ENCODE data around the gene POLK. TPM values are rescaled to one million over a fixed set of nuclear protein-coding genes. Genes with fewer than 3 reads are reported as not detected.
"Not testable (repeated sequence)": the region's sequence is repeated elsewhere in the genome, so short reads cannot be mapped to it uniquely, and the experiment has no call there.

Gene POLK
- total RNA-seq, 1 donor = 54.2 TPM

DNA sequence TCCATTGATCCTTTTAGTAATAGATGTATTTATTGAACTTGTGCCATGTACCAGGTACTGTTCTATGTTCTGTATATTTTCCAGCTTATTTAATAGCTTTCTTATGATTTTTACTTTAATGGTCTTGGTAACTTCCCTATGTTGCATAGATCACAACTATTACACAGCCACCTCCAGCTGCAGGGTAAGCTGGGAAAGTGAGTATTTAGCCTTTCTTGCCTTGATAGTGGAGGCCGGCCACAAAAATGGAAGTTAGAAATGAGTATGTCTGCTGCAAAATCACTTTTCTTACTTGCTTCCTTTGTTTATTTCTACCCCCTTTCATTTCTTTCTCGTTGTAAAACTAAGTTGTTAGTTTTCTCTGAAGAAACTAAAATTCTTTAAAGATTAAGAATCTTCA is 56.5 kb downstream of the POLK start:
- DNase-seq (ENCODE audit: low read depth) = no peak
- TF ChIP-seq, protein P1, sequence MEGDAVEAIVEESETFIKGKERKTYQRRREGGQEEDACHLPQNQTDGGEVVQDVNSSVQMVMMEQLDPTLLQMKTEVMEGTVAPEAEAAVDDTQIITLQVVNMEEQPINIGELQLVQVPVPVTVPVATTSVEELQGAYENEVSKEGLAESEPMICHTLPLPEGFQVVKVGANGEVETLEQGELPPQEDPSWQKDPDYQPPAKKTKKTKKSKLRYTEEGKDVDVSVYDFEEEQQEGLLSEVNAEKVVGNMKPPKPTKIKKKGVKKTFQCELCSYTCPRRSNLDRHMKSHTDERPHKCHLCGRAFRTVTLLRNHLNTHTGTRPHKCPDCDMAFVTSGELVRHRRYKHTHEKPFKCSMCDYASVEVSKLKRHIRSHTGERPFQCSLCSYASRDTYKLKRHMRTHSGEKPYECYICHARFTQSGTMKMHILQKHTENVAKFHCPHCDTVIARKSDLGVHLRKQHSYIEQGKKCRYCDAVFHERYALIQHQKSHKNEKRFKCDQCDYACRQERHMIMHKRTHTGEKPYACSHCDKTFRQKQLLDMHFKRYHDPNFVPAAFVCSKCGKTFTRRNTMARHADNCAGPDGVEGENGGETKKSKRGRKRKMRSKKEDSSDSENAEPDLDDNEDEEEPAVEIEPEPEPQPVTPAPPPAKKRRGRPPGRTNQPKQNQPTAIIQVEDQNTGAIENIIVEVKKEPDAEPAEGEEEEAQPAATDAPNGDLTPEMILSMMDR (IDR thresholded peaks at IDR 0.05; ENCODE audit: insufficient read depth, low read length) = no peak

DNA sequence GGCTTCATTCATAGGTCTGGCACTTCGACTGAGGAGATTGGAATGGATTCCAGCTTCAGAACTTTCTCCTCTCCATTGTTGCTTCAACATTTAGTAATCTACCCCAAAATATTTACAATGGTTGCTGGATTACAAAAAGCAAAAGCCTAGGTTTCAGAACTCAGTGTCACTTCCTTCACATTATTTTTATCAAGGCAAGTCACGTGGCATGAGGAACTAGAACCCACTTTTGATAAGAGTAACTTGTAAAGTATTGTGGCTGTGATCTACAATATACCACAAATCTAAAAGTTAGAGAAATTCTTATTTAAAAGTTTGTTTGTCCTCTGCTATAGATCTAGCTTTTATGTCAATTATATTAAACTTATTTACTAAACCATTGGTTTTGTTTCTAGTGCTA is 59.9 kb downstream of the POLK start:
- H3K4me3 ChIP-seq (ENCODE audit: low read depth, low read length) = no peak overlapping the region
- TF ChIP-seq, protein P1 (IDR thresholded peaks at IDR 0.05; ENCODE audit: insufficient read depth, low read length) = no peak

More for the DNA sequence above, 56.5 kb downstream of the POLK start:
- H3K4me3 ChIP-seq (ENCODE audit: low read depth, low read length) = no peak overlapping the region

DNA sequence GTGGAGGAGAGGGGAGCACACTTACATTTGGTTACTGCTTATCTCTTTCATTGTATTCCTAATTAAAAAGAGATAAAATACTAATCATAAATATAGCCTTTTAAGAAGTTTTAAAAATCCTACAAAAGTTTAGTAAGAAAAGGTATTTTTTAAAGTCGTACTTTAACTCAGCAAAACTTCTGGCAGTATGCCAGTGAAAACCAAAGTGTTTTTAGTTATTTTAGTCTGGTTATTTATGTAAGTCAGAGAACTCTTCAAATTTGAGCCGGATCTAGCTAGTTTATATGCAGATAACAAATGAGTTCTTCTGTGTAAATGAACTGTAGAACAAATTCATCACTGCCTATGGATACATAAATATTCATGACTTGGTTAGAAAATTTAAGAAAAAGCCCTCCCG is 63.1 kb downstream of the POLK start:
- TF ChIP-seq, protein P1 (IDR thresholded peaks at IDR 0.05; ENCODE audit: insufficient read depth, low read length) = no peak
- DNase-seq (ENCODE audit: low read depth) = peak; percentile 63
- H3K4me3 ChIP-seq (ENCODE audit: low read depth, low read length) = no peak overlapping the region

More for the DNA sequence above, 59.9 kb downstream of the POLK start:
- peak; percentile 10 for DNase-seq (ENCODE audit: low read depth)

DNA sequence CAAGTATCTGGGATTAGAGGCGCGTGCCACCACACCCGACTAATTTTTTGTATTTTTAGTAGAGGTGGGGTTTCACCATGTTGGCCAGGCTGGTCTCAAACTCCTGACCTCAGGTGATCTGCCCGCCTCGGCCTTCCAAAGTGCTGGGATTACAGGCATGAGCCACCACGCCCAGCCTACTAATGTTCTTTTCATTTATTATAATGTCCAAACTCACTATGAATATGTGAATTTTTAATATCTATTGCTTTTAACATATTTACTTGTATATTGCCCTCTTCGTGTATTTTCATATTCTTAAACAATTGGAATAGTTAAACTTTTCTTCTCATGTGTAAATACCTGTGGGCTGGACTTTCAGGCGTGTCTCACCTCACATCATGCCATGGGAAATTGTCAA is 66.6 kb downstream of the POLK start:
- not testable (repeated sequence) for DNase-seq (ENCODE audit: low read depth); H3K4me3 ChIP-seq (ENCODE audit: low read depth, low read length)

DNA sequence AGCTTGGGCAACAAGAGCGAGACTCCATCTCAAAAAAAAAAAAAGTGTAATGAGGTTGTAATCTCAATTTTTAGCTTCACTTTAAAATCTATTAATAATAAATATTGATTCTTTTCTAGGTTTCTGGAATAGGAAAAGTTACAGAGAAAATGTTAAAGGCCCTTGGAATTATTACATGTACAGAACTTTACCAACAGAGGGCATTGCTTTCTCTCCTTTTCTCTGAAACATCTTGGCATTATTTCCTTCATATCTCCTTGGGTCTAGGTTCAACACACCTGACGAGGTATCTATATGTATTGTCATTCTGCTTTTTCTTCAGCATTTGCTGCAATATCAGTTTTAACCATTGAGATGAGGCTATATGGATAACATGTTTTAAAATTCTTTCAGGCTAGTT is 73.0 kb downstream of the POLK start:
- TF ChIP-seq, protein P1 (IDR thresholded peaks at IDR 0.05; ENCODE audit: insufficient read depth, low read length) = no peak
- DNase-seq (ENCODE audit: low read depth) = no peak
- H3K4me3 ChIP-seq (ENCODE audit: low read depth, low read length) = no peak overlapping the region

DNA sequence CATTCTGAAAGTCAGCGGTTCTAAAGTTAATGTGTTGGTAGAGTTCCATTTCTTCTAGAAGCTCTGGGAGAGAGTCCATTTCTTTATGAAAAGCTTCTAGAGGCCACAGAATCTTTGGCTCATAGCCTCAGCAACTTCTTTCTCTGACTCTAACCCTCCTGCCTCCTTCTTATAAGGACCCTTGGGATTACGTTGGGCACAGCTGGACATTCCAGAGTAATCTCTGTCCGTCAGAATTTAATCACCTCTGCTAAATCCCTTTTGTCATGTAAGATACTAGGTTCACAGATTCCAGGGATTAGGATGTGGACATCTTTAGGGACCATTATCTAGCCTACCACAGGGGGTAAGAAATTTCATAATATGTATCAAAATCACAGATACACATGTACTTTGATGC is 77.0 kb downstream of the POLK start:
- TF ChIP-seq, protein P1 (IDR thresholded peaks at IDR 0.05; ENCODE audit: insufficient read depth, low read length) = no peak

DNA sequence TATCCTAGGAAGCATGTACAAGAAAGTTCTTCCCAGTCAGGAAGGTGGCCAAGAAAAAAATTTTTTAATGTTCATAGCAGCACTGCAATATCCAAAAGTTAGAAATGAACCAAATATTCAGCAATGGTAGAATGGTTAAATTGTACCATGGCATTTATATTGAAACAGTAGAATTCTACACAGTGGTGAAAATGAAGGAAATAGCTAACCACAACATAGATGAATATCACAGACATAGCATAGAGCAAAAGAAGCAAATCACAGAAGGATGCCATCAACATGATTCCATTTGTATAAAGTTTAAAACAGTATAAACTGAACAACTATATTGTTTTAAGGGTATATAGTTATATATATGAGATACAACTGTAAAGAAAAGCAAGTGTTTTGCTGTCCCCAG is 88.8 kb downstream of the POLK start:
- H3K4me3 ChIP-seq (ENCODE audit: low read depth, low read length) = no peak overlapping the region
- TF ChIP-seq, protein P1 (IDR thresholded peaks at IDR 0.05; ENCODE audit: insufficient read depth, low read length) = no peak
- no peak for DNase-seq (ENCODE audit: low read depth)

More for the DNA sequence above, 77.0 kb downstream of the POLK start:
- H3K4me3 ChIP-seq (ENCODE audit: low read depth, low read length) = no peak overlapping the region
- DNase-seq (ENCODE audit: low read depth) = peak; percentile 85

Measured in fibroblast of the aortic adventitia (primary cell).